ENCODE measurements around the gene PRRT1B.
"Not testable (repeated sequence)": the region's sequence is repeated elsewhere in the genome, so short reads cannot be mapped to it uniquely, and the experiment has no call there.

PRRT1B gene

DNA sequence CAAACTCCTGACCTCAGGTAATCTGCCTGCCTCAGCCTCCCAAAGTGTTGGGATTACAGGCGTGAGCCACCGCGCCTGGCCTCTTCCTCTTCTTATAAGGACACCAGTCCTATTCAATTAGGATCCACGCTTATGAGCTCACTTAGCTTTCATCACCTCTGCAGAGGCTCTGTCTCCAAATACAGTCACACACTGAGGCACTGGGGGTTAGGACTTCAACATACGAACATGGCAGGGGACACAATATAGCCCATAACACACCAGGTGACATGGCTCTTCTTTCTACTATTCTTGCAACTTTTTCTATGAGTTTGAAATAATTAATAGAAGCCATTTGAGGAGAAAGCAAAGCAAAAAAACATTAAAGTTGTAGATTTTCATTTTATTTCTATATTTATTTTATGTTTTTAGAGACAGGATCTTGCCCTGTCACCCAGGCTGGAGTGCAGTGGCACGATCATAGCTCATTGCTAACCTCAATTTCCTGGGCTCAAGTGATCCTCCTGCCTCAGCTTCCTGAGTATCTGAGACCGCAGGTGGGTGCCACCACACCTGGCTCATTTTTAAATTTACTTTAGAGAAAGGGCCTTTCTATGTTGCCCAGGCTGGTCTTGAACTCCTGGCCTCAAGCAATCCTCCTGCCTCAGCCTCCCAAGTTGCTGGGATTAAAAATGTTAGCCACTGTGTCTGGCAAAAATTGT lies 6.0 kb upstream of the PRRT1B start:
- H3K4me3 ChIP-seq = no peak overlapping the region
- TF ChIP-seq, protein P1, sequence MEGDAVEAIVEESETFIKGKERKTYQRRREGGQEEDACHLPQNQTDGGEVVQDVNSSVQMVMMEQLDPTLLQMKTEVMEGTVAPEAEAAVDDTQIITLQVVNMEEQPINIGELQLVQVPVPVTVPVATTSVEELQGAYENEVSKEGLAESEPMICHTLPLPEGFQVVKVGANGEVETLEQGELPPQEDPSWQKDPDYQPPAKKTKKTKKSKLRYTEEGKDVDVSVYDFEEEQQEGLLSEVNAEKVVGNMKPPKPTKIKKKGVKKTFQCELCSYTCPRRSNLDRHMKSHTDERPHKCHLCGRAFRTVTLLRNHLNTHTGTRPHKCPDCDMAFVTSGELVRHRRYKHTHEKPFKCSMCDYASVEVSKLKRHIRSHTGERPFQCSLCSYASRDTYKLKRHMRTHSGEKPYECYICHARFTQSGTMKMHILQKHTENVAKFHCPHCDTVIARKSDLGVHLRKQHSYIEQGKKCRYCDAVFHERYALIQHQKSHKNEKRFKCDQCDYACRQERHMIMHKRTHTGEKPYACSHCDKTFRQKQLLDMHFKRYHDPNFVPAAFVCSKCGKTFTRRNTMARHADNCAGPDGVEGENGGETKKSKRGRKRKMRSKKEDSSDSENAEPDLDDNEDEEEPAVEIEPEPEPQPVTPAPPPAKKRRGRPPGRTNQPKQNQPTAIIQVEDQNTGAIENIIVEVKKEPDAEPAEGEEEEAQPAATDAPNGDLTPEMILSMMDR (IDR thresholded peaks at IDR 0.05) = no peak
- DNase-seq (ENCODE audit: low spot score) = no peak
- H3K27ac ChIP-seq = no peak overlapping the region

DNA sequence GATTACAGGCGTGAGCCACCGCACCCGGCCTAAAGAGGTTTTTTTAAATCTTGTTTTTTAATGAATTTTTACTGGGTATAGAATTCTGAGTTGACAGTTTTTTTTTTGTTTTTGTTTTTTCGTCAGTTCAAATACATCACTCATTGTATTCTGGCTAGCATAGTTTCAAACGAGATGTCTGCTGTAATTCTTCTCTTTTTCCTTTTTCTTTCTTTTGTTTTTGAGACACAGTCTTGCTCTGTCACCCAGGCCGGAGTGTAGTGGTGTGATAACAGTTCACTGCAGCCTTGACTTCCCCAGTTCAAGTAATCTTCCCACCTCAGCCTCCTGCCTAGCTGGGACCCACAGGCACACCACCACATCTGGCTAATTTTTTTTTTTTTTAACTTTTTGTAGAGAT lies 2.2 kb upstream of the PRRT1B start:
- H3K4me3 ChIP-seq = no peak overlapping the region
- H3K27ac ChIP-seq = no peak overlapping the region
- no peak for DNase-seq (ENCODE audit: low spot score)
- TF ChIP-seq, protein P1 (IDR thresholded peaks at IDR 0.05) = no peak

DNA sequence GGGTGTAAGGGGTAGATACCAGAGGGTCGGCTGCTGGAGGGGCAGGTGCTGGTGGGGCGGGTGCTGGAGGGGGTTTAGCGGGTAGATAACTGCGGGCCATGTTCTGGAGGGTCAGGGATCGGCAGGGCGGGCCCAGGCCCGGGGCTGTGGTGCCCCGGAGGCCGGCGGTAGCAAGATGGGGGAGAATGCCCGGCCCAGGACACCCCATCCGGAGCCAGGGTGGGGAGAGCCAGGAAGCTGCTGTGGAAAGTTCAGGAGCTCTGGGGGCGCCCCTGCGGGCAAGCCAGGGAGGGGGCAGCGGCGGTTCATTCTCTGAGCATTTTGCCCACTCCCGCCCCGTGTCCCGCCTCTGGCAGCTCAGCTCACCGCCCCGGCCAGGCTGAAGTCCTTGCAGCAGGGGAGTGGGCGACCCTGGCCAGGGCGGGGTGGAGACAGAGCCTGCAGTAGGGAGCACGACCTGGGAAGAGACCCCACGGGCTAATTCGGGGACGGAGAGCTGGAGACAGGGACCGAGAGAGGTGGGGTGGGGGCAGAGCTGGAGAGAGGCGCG lies 538 bp downstream of the PRRT1B start:
- peak overlapping the region; percentile 62 for H3K4me3 ChIP-seq
- TF ChIP-seq, protein P1 (IDR thresholded peaks at IDR 0.05) = no peak
- no peak for DNase-seq (ENCODE audit: low spot score)
- no peak overlapping the region for H3K27ac ChIP-seq

DNA sequence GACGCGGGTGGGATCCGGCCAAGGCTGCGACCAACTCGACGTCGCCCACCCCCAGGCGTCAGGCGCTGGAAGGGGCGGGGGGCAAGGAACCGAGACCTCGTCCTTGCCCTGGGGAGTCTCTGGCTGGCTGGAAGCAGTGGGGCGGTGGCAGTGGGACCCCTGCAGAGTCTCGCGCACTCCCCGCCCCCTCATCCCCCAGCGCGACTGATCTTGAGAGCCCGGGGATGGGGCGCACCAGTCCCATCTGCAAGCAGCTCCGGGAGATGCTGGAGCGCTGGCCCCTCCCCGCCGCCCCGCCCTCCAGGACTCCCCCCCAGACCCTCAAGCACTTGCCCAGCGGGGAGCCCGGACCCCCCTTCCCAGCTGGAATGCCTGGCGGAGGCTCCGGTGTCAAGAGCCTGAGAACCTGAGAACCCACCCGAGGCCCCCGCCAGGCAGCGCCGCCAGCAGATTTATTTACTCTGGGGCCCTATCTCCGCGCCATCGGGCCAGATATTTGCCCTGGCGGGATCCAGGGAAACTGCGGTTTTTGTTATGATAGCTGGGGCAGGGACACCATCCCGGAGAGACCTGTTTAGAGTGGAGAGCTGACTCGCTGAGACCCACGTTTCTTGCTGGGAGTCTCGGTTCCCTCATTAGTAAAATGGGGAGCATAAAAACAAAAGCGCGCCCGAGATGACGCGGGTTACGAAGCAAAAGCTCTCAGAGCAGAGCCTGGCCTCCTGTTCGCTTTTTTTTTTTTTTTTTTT lies 1.2 kb downstream of the PRRT1B start:
- Histone ChIP-seq H3K27ac (no peak overlapping the region), H3K4me3 (peak overlapping the region; percentile 62)
- DNase-seq (ENCODE audit: low spot score) = no peak
- TF ChIP-seq, protein P1 (IDR thresholded peaks at IDR 0.05) = no peak

DNA sequence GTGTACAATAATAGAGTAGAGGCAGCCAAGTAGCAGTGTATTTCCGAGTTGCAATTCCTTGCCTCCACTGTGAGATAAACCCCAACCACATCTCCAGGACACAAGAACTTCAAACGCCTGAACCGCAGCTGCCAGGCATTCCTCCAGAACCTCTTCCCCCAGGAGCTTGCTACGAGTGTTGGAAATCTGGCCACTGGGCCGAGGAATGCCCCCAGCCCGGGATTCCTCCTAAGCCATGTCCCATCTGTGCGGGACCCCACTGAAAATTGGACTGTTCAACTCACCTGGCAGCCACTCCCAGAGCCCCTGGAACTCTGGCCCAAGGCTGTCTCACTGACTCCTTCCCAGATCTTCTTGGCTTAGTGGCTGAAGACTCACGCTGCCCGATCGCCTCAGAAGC lies 3.9 kb downstream of the PRRT1B start:
- not testable (repeated sequence) for DNase-seq (ENCODE audit: low spot score); H3K27ac ChIP-seq; H3K4me3 ChIP-seq

DNA sequence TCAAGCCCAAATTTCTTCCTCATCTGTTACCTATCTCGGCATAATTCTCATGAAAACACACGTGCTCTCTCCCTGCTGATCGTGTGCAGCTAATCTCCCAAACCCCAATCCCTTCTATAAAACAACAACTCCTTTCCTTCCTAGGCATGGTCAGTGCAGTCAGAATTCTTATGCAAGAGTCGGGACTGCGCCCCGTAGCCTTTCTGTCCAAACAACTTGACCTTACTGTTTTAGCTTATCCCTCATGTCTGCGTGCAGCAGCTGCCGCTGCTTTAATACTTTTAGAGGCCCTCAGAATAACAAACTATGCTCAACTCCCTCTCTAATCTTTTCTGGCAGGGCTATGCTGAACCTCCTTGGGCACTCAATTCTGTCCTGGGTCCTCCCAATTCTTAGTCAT lies 5.1 kb downstream of the PRRT1B start:
- H3K27ac ChIP-seq; DNase-seq (ENCODE audit: low spot score): not testable (repeated sequence)

DNA sequence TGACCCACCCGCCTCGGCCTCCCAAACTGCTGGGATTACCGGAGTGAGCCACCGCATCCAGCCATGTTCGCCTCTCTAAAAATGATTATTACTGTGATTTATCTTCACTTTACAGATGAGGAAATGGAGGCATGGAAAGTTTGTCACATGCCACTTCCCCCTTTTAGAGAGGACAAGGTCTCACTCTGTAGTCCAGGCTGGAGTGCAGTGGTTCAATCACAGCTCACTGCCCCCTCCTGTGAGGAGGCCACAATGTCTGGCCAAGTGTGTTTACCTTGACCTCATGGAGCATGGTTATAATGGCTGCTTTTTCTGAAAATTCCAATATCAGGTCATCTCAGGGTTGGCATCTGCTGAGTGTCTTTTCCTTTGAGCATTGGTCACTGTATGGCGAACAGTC lies 6.7 kb downstream of the PRRT1B start:
- DNase-seq (ENCODE audit: low spot score) = no peak
- Histone ChIP-seq H3K27ac (no peak overlapping the region), H3K4me3 (no peak overlapping the region)
- TF ChIP-seq, protein P1 (IDR thresholded peaks at IDR 0.05) = no peak

More for the DNA sequence above, 5.1 kb downstream of the PRRT1B start:
- not testable (repeated sequence) for H3K4me3 ChIP-seq
